D721Med (cell line): Measurements from ENCODE around the gene WNT3.

Source experiments
- DNase-seq: peaks from one replicate; pipeline ENCODE4 v3.0.0; 2011; ENCODE audit warnings: low spot score; ENCODE audit not compliant: insufficient read length
- FAIRE-seq: peaks from 2 replicates; lab custom pipeline; 2011; peaks lifted over from hg19 to GRCh38; lab: Jason Lieb, UNC
- TF ChIP-seq, protein P1 (sequence below): IDR thresholded peaks from 2 replicates; pipeline ENCODE4 v1.5.1; 2012; ENCODE audit warnings: mild to moderate bottlenecking, control low read depth; ENCODE audit not compliant: insufficient read depth; ENCODE audit errors: missing control alignments

The WNT3 gene

DNA sequence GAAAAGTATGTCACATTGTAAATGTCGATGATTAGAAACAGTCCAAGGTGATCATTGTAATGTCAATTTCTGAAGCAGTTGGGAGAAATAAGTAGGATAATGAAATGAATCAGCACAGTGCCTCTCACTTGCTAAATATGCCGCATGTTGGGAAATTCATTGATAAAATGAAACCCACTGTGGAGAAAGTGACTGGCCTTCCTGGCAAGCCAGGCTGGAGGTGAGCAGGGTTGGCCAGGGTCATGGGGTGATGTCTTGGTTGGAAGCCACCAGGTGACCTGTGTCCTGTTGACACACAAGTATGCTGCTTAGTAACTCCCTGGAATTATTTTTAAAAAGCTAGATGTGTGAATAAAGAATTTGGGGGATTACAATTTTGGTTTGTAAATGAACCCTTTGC lies 18.0 kb upstream of the WNT3 start:
- DNase-seq (no peak), FAIRE-seq (no peak)
- TF ChIP-seq, protein P1, sequence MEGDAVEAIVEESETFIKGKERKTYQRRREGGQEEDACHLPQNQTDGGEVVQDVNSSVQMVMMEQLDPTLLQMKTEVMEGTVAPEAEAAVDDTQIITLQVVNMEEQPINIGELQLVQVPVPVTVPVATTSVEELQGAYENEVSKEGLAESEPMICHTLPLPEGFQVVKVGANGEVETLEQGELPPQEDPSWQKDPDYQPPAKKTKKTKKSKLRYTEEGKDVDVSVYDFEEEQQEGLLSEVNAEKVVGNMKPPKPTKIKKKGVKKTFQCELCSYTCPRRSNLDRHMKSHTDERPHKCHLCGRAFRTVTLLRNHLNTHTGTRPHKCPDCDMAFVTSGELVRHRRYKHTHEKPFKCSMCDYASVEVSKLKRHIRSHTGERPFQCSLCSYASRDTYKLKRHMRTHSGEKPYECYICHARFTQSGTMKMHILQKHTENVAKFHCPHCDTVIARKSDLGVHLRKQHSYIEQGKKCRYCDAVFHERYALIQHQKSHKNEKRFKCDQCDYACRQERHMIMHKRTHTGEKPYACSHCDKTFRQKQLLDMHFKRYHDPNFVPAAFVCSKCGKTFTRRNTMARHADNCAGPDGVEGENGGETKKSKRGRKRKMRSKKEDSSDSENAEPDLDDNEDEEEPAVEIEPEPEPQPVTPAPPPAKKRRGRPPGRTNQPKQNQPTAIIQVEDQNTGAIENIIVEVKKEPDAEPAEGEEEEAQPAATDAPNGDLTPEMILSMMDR, result no peak

DNA sequence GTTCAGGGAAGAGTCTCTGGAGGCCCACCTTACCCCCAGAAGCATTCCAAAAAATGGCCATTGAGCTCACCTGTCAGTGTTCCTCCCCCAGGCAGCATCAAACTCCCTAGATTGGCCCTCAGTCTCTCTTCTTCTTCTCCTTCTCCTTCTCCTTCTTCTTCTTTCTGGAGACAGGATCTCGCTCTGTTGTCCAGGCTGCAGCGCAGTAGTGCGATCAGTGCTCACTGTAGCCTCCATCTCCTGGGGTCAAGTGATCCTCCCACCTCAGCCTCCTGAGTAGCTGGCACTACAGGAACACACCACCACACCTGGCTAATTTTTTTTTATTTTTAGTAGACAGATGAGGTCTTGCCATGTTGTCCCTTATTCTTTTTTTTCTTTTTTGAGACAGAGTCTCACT lies 16.4 kb upstream of the WNT3 start:
- DNase-seq (no peak), FAIRE-seq (no peak)
- TF ChIP-seq, protein P1, result no peak

DNA sequence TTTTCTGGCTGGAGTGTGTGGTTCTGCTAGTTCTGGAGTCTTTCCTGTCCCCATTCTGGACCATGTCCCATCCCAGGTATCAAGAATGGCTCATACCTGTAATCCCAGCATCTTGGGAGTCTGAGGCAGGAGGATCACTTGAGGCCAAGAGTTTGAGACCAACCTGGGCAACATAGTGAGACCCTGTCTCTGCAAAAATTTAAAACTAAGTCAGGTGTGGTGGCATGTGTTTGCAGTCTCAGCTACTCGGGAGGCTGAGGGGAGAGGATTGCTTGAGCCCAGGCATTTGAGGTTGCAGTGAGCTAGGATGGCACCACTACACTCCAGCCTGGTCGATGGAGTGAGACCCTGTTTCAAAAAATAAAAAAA lies 15.3 kb upstream of the WNT3 start:
- TF ChIP-seq, protein P1, result no peak
- no peak for FAIRE-seq
- DNase-seq, result no peak

DNA sequence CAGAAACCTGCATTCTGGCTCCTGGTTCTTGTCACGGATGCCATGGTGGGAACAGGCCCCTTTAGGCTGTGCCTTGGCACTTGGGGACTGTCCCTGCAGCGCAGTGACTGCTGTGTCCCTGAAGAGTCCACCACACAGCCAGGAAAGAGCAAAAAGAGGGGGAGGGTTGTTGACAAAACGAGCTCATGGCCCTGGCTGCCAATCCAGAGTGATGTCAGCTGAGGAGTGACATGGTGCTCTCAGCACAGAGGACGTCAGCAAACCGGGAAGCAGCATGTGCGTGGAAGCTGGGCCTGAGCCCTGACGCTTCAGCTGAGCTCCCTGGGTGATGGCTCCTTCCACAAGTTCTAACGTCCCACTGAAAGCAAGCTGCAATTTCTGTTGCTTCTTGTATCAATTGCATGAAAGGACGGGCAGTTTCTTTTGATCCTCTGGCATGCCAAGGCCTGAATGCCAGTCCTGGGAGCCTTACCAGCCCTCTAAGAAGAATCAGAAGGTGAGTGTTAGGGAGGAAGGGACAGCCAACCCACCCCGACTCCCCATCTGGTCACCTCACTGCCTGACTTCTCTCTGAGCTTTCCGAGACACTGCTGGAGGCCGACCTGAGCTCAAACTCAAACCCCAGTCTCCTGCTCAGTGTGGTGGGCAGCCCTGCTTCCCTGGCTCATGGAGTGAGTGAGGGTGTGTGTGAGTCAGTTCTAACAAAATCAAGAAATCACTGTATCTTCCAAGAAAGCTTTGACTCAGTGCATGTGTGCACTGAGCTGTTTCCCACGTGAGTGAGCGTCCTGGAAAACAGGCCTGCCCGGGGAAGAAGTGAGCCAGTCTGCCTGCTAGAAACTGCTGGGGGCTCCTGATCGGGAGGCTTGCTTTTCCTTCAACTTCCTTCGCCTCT lies 14.7 kb upstream of the WNT3 start:
- DNase-seq, result no peak
- TF ChIP-seq, protein P1, result no peak
- FAIRE-seq, result no peak

DNA sequence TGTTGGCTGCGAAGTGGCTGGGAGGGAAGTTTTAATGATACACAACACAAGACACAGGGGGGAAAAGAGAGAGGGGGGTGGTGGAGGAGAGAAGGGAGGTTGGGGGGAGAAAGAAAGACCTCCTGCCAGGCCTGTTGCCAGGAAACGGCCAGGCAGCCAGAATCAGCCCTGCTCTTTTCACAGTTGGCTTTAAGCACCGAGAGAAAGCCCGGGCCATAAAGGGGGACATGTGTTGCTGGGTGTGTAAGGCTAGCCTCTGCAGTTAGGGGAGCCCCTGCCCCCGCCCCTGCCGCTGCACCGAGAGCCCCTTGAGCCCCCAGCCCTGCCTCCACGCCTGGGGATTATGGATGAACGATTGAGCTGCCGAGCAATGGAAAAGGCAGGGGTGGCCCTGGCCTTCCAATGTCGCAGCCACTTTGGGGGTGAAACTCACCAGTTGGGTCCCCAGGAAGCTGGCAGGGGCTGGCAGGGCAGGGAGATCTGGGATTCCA lies 13.9 kb upstream of the WNT3 start:
- TF ChIP-seq, protein P1, result no peak
- DNase-seq, result no peak
- no peak for FAIRE-seq

DNA sequence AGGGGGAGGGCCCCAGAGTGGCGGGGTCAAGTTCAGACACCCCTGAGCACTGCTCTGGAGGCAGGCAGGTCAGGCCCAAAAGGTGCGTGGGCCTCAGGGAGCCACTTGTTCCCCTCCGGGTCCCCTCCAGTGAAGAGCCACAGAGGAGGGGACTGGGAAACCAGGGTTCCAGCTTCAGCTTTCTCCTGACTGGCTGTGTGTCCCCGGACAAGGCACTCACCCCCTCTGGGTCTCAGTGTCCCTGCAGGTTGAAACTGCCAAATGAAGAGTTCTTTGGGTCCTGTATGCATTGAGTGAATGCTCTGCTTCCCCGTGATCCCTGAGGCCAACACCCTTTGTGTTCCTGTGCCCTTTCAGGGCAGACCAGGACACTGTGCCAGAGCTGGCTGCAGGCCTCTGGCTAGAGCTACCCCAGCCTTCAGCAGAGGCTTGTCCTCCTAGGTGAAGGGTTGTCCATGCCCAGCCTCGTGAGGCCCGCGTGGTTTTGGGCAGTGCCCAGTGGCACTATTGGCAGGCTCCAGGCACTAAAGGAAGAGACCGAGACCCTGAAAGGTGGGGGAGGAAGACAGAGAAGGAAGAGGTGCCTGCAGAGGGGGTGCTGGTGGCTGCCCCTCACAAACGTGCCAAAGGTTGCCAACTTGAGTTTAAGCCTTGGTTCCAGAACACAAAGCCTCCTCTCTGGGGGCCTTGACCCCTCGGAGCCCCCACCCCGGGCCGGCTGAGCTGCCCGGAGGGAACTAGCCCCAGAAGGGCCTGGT lies 13.3 kb upstream of the WNT3 start:
- no peak for FAIRE-seq

More for the DNA sequence above, 13.3 kb upstream of the WNT3 start:
- DNase-seq, result no peak
- TF ChIP-seq, protein P1, result no peak
